A549 (cell line): ENCODE data around the gene TRUB2.

Experiments
- EHF ChIP-seq: fragments of 250-450 bp; sonication (Bioruptor Pico); IDR thresholded peaks from 2 replicates; pipeline ENCODE4 v1.5.0; 2020; ENCODE audit warnings: mild to moderate bottlenecking
- FOXS1 ChIP-seq: fragments of 250-450 bp; sonication (Bioruptor Pico); IDR thresholded peaks from 2 replicates; pipeline ENCODE4 v1.5.0; 2020; ENCODE audit warnings: mild to moderate bottlenecking, moderate library complexity
- GATA3 ChIP-seq: IDR thresholded peaks from 2 replicates; pipeline ENCODE4 v1.6.1; 2012; ENCODE audit warnings: borderline replicate concordance
- HOXB5 ChIP-seq: fragments of 250-450 bp; sonication (Bioruptor Pico); IDR thresholded peaks from 2 replicates; pipeline ENCODE4 v1.5.0; 2020; ENCODE audit warnings: mild to moderate bottlenecking, moderate library complexity
- KDM1A ChIP-seq: fragments of 200-600 bp; sonication (generic); IDR thresholded peaks from 2 replicates; pipeline ENCODE4 v1.6.1; 2016; ENCODE audit warnings: low read depth, mild to moderate bottlenecking
- PHF8 ChIP-seq: fragments of 200-600 bp; sonication (generic); IDR thresholded peaks from 2 replicates; pipeline ENCODE4 v1.6.1; 2016; ENCODE audit warnings: low read depth, mild to moderate bottlenecking, antibody characterized with exemption, moderate library complexity, borderline replicate concordance
- POLR2A ChIP-seq: IDR thresholded peaks from 2 replicates; pipeline ENCODE4 v1.6.1; 2012; ENCODE audit warnings: mild to moderate bottlenecking, low read length
- RCOR1 ChIP-seq: fragments of 150-350 bp; IDR thresholded peaks from 2 replicates; pipeline ENCODE4 v1.6.1; 2014; ENCODE audit warnings: antibody characterized with exemption, low read length, low read depth
- RFX5 ChIP-seq: fragments of 450-650 bp; IDR thresholded peaks from 2 replicates; pipeline ENCODE4 v1.7.1; 2014; ENCODE audit warnings: antibody characterized with exemption, mild to moderate bottlenecking, moderate library complexity
- SMC3 ChIP-seq: fragments of >200 bp; sonication (Bioruptor Twin); formaldehyde crosslinking; IDR thresholded peaks from 3 replicates; pipeline ENCODE4 v1.6.1; 2018; ENCODE audit warnings: inconsistent platforms
- TF ChIP-seq, protein P1 (sequence below): fragments of >200 bp; sonication (Bioruptor Twin); formaldehyde crosslinking; IDR thresholded peaks from 3 replicates; pipeline ENCODE4 v1.5.1; 2016
- TF ChIP-seq, protein P2 (sequence below): fragments of 200-600 bp; sonication (generic); IDR thresholded peaks from 2 replicates; pipeline ENCODE4 v1.6.1; 2016; ENCODE audit warnings: antibody characterized with exemption, mild to moderate bottlenecking, moderate library complexity

DNA sequence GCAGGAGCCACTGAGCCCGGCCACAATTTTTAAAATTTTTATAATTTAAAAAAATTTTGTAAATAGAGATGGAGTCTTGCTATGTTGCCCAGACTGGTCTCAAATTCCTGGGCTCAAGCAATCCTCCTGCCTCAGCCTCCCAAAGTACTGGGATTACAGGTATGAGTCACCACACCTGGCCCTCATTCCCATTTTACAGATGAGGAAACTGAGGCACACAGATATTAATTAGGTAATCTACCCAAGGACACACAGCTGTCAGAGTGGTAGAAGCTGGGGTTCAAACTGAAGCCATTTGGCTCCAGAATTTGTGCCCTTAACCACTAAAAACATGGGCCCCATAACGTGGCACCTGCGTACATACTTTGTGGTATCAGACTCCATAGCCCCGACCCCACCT, 7.5 kb downstream of the TRUB2 start:
- TF ChIP-seq POLR2A (no peak), SMC3 (no peak), EHF (CRISPR knock-in tag) (no peak), GATA3 (no peak), FOXS1 (CRISPR knock-in tag) (no peak), HOXB5 (CRISPR knock-in tag) (no peak), RCOR1 (no peak), KDM1A (no peak), PHF8 (no peak), RFX5 (no peak)
- TF ChIP-seq, protein P1, sequence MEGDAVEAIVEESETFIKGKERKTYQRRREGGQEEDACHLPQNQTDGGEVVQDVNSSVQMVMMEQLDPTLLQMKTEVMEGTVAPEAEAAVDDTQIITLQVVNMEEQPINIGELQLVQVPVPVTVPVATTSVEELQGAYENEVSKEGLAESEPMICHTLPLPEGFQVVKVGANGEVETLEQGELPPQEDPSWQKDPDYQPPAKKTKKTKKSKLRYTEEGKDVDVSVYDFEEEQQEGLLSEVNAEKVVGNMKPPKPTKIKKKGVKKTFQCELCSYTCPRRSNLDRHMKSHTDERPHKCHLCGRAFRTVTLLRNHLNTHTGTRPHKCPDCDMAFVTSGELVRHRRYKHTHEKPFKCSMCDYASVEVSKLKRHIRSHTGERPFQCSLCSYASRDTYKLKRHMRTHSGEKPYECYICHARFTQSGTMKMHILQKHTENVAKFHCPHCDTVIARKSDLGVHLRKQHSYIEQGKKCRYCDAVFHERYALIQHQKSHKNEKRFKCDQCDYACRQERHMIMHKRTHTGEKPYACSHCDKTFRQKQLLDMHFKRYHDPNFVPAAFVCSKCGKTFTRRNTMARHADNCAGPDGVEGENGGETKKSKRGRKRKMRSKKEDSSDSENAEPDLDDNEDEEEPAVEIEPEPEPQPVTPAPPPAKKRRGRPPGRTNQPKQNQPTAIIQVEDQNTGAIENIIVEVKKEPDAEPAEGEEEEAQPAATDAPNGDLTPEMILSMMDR: no peak
- TF ChIP-seq, protein P2, sequence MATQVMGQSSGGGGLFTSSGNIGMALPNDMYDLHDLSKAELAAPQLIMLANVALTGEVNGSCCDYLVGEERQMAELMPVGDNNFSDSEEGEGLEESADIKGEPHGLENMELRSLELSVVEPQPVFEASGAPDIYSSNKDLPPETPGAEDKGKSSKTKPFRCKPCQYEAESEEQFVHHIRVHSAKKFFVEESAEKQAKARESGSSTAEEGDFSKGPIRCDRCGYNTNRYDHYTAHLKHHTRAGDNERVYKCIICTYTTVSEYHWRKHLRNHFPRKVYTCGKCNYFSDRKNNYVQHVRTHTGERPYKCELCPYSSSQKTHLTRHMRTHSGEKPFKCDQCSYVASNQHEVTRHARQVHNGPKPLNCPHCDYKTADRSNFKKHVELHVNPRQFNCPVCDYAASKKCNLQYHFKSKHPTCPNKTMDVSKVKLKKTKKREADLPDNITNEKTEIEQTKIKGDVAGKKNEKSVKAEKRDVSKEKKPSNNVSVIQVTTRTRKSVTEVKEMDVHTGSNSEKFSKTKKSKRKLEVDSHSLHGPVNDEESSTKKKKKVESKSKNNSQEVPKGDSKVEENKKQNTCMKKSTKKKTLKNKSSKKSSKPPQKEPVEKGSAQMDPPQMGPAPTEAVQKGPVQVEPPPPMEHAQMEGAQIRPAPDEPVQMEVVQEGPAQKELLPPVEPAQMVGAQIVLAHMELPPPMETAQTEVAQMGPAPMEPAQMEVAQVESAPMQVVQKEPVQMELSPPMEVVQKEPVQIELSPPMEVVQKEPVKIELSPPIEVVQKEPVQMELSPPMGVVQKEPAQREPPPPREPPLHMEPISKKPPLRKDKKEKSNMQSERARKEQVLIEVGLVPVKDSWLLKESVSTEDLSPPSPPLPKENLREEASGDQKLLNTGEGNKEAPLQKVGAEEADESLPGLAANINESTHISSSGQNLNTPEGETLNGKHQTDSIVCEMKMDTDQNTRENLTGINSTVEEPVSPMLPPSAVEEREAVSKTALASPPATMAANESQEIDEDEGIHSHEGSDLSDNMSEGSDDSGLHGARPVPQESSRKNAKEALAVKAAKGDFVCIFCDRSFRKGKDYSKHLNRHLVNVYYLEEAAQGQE: no peak
